ENCODE data around the gene CHAF1B. TPM values are rescaled to one million over a fixed set of nuclear protein-coding genes. Genes with fewer than 3 reads are reported as not detected.

CHAF1B gene
- total and polyA plus RNA-seq, 10 of the 15 experiments (the other 5 are each of a cell fraction or from before 2014, with no cell fraction given) = 5.9 to 31.5 (median 17.3) TPM

DNA sequence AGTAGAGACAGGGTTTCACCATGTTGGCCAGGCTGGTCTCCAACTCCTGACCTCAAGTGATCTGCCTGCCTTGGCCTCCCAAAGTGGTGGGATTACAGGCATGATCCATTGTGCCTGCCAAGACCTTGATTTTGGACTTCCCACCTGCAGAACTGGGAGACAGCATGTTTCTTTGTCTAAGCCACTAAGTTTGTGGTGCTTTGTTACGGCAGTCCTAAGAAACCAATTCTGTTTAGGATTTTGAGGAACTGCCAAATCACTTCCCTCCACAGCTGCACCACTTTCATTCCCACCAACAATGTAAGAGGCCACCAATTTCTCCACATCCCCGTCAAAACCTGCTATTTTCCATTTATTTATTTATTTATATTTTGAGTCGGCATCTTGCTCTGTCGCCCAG lies 46.1 kb downstream of the CHAF1B start (continued):
- TF ChIP-seq, protein P1, sequence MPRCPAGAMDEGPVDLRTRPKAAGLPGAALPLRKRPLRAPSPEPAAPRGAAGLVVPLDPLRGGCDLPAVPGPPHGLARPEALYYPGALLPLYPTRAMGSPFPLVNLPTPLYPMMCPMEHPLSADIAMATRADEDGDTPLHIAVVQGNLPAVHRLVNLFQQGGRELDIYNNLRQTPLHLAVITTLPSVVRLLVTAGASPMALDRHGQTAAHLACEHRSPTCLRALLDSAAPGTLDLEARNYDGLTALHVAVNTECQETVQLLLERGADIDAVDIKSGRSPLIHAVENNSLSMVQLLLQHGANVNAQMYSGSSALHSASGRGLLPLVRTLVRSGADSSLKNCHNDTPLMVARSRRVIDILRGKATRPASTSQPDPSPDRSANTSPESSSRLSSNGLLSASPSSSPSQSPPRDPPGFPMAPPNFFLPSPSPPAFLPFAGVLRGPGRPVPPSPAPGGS (IDR thresholded peaks at IDR 0.05; ENCODE audit: borderline replicate concordance, insufficient read depth, low read depth, low read length, poor library complexity, severe bottlenecking) = no peak
- TF ChIP-seq E2F8 (IDR thresholded peaks at IDR 0.05; ENCODE audit: low read depth, partially characterized antibody) = no peak
- TF ChIP-seq, protein P2, sequence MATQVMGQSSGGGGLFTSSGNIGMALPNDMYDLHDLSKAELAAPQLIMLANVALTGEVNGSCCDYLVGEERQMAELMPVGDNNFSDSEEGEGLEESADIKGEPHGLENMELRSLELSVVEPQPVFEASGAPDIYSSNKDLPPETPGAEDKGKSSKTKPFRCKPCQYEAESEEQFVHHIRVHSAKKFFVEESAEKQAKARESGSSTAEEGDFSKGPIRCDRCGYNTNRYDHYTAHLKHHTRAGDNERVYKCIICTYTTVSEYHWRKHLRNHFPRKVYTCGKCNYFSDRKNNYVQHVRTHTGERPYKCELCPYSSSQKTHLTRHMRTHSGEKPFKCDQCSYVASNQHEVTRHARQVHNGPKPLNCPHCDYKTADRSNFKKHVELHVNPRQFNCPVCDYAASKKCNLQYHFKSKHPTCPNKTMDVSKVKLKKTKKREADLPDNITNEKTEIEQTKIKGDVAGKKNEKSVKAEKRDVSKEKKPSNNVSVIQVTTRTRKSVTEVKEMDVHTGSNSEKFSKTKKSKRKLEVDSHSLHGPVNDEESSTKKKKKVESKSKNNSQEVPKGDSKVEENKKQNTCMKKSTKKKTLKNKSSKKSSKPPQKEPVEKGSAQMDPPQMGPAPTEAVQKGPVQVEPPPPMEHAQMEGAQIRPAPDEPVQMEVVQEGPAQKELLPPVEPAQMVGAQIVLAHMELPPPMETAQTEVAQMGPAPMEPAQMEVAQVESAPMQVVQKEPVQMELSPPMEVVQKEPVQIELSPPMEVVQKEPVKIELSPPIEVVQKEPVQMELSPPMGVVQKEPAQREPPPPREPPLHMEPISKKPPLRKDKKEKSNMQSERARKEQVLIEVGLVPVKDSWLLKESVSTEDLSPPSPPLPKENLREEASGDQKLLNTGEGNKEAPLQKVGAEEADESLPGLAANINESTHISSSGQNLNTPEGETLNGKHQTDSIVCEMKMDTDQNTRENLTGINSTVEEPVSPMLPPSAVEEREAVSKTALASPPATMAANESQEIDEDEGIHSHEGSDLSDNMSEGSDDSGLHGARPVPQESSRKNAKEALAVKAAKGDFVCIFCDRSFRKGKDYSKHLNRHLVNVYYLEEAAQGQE (IDR thresholded peaks at IDR 0.05; ENCODE audit: low read depth, low read length) = no peak
- TF ChIP-seq MTA3 (IDR thresholded peaks at IDR 0.05; ENCODE audit: borderline replicate concordance, low read length) = no peak
- no peak for TF ChIP-seq RUNX3 (IDR thresholded peaks at IDR 0.05; ENCODE audit: low read length)

Measured in GM12878 (cell line).